Panc1 (cell line): ENCODE data around the gene CACNA1B.
"Not testable (repeated sequence)": the region's sequence is repeated elsewhere in the genome, so short reads cannot be mapped to it uniquely, and the experiment has no call there.

Experiments
- CTCF ChIP-seq: fragments of 450-650 bp; IDR thresholded peaks from 2 replicates; pipeline ENCODE4 v1.5.1; 2017; ENCODE audit warnings: mild to moderate bottlenecking
- POLR2AphosphoS5 ChIP-seq: IDR thresholded peaks from 2 replicates; pipeline ENCODE4 v1.6.1; 2012; ENCODE audit warnings: mild to moderate bottlenecking, low read depth, low read length, moderate library complexity
- REST ChIP-seq, 2 experiments: IDR thresholded peaks; 2 replicates each; pipeline ENCODE4 v1.6.1; 2011 to 2012; ENCODE audit warnings: low read depth in 2 of 2, control low read depth in 1 of 2, low read length in 1 of 2, mild to moderate bottlenecking in 1 of 2, moderate library complexity in 1 of 2; ENCODE audit not compliant: insufficient read depth in 1 of 2
- SIN3A ChIP-seq: IDR thresholded peaks from 2 replicates; pipeline ENCODE4 v1.6.1; 2012; ENCODE audit warnings: low read depth, mild to moderate bottlenecking, low read length, moderate library complexity, borderline replicate concordance; ENCODE audit not compliant: insufficient read depth

GRCh38 chr9:138128027-138128426 lies 250.4 kb downstream of the CACNA1B start:
- TF ChIP-seq CTCF; POLR2AphosphoS5; REST (IDR thresholded peaks at IDR 0.05; ENCODE audit: insufficient read depth in 1 of 2, low read depth in 2 of 2, low read length in 1 of 2); SIN3A: not testable (repeated sequence)
